OCI-M2 (cell line): ENCODE data around the gene ZSCAN23.
A peak's percentile ranks its signal among the peaks of the same experiment; 100 is the strongest.
"Not testable (repeated sequence)": the region's sequence is repeated elsewhere in the genome, so short reads cannot be mapped to it uniquely, and the experiment has no call there.

ENCODE experiments used
- DNase-seq: peaks from one replicate; lab custom pipeline; 2025; ENCODE audit not compliant: unreplicated experiment; lab: John Stamatoyannopoulos, UW

ZSCAN23 gene

DNA sequence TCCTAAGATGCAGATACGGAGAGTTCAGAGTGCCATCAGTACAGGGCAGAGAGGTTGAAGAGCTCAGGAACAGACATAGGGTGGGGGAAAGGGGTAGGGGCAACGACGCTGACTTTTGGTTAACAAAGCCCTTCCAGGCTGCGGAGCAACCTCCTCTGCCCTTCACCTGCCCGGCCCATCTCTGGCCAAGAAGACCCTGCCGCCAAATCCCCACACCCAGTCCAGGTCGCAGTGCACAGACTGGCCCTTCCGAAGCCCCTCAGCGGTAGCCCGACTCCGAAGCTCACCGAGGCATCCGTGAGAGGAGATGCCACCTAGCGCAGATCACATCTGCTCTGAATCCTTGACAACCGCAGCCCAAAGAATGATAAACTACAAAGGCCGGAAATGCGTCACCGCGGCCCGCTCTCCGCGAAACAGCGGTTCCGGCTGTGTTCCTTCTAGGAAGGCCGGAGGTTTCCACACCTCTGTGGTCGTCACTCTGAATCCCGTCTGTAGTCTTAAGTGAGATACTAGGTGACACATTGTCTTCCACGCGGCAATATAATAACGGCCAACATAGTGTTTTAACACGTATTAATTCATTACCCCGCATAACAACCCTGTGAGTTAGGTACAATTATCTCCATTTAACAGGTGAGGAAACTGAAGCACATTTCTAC lies at the start of gene ZSCAN23:
Gene ZSCAN23 (minus strand): TSS at position 380 of the 662 bp plus-strand sequence. CDS start 7,225 bp downstream, outside the sequence.
- peak; percentile 83 for DNase-seq

DNA sequence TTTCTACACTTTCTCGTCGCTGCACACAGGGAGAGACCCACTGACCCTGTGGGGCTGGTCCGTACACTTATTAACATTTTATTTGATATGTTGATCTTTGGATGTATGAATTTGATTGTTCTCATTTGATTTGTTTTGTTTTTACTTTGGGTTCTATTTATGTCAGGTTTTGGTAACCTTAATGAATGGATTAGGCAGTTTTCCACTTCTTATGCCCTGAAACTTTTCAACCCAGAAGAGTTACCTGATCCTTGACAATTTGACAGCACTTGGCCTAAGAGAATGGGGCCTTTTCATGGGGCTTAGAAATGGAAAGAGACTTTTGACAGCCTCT lies 48.7 kb upstream of the ZSCAN23 start:
- DNase-seq = no peak

DNA sequence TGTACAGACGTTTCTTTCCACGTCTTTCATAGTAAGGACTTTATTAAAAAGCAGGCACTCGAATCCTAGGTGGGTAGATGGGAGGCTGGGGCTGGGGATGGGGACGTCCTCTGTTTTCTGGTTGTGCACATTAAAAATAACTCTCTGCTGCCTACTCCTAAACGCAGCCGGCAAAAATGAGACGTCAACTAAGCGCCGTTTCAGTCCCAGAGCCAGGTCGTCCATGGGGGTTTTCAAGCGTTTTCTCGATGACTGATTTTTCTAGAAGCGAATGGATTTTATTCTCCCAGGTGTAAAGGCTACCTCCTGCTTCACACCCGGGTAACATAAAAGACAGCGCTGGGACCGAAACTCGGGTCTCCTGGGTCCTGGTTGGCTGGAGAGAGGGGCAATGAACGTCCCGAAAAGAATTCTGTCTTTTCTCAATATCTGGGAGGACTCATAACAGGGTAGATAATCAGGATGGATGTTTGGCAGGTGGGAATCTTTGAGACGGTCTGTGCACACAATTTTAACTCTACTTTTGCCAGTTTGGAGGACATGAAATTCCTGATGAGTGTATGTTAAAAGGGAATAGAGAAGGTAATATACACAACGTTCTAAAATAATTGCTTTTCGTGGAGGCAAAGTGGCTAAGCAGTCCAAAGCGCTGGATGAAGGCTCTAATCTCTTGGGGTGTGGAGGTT lies 47.1 kb upstream of the ZSCAN23 start:
- no peak for DNase-seq

DNA sequence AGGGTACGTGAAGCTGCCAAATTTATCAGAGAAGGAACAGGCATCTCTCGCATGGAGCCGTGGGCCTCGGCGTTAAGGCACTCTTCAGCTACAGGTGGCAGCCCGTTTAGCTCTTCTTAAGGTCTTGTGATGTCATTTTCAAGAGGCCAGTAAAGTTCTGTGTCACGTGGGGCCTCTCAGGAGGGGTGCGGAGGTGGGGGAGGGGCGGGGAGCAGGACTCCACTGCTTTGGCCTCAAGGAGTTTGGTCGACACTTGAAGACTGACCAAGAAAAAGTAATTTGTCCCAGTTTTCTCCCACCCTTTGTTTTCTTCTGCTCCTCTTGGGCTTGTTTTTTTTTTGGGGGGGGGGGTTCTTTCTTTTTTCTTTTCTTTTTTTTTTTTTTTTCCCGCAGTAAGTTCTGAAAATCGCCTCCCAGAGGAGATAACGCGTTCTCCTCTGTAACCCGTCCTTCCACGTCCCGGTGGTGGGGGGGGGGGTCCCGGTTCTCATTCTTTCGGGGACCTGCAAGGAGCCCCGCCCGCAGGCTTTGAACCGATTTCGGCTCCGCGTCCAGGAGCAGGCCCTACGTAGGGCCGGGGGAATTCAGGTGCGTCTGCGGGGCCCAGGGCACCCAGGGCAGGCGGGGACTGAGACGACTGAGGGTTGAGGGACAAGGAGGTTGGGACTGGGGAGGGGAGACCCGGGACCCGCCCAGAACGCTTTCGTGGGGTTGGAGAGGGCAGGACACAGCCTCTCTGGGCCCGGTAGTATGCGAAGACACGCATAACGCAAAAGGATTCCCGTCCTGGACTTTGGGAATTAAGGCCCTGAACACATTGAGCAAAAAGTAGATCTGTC lies 46.3 kb upstream of the ZSCAN23 start:
- DNase-seq = no peak

DNA sequence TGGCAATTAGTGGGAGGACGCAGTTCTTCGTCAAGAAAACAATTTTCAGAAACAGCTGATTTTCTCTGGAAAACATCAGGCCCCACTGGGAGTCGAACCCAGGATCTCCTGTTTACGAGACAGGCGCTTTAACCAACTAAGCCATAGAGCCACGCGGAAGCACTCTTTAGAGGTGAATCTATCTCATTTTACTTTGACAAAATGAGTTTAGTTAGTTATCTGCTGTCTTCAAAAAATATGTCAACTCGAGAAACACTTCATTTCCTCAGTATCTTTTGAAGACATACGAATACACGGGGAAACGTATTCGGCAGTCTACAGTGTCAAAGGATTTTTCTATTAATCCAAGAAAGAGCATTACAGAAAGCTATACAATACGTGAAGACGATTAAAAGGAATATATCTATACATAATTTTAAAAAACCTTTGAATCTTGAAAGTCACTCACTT lies 45.6 kb upstream of the ZSCAN23 start:
- peak; percentile 56 for DNase-seq

DNA sequence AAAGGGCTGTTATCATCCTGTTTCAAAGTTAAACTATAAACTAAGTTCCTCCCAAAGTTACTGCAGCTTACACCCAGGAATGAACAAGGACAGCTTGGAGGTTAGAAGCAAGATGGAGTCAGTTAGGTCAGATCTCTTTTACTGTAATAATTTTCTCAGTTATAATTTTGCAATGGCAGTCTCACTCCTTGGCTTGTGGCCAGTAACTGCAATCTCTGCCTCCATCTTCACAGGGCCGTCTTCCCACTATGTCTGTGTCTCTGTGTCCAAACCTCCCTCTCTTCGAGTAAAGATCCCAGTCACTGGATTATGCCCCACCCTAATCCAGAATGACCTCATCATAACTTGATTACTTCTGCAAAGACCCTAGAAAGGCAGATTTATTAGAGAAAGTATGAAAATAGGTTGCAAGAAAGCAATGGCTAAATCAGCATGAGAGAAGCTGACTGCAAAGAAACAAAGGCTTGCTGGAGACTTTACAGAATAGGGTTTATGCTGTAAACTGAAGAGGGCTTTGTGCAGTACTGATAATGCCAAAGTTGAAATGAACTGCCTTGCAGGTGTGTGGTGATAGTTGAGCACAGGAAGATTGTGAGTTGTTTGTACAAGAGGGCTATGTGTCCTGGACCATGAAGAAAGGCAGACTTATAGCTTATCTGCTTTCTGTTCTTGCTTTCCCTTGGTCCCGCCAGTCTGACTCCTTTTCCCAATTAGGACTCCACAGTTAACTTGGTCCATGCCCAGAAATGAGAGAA lies 43.9 kb upstream of the ZSCAN23 start:
- DNase-seq = no peak

DNA sequence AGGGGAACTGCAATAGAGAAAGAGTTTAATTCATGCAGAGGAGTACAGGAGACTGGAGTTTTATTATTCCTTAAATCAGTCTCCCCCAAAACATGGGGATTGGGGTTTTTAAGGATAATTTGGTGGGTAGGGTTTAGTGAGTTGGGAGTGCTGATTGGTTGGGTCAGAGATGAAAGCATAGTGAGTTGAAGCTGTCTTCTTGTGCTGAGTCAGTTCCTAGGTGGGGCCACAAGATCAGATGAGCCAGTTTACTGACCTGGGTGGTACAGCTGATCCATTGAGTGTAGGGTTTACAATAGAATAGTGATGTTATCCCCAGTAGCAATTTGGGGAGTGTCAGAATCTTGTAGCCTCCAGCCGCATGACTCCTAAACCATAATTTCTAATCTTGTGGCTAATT lies 43.2 kb upstream of the ZSCAN23 start:
- no peak for DNase-seq

DNA sequence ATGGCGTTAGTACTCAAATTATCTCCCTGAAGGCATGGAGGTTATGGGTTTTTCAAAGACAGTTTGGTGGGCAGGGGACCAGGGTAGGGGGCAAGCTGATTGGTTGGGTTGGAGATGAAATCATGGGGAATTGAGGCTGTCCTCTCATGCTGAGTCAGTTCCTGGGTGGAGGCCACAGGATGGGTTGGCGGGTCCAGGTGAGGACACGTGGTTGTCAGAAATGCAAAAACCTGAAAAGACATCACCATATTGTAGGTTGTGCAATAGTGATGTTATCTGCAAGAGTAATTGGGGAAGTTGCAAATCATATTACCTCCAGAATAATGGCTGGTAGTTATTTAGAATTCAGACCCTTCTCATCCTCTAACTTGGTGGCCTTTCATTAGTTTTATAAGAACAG lies 42.2 kb upstream of the ZSCAN23 start:
- DNase-seq = no peak

DNA sequence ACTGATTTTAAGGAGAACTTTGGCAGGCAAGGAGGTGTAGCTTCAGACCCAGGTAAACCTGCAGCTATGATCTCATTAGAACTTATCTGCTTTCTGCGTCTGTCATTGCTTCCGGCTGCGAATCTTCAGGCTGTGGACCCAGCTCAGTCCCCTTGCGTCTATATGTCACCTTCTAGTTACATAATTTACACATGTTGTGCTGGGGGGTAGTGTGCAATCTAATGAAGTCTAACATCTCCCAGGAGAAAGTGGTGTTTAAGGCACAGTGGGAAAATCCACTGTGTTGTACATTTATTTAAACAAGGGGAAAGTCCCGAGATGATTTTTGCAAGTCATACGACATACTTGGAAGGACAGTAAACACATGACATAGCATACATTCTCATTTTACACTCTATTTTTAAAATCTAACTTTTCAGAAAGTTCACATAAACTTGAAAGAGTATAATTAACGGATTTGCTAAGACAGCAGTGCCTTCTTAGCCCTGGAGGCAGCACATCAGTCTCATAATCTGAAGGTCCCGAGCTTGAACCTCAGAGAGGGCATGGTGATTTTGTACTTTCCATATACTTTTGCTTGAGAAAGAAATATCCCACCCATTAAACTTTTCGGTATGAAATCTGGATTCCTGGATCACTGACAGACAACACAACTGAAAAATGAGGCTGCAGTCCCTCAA lies 37.1 kb upstream of the ZSCAN23 start:
- no peak for DNase-seq

DNA sequence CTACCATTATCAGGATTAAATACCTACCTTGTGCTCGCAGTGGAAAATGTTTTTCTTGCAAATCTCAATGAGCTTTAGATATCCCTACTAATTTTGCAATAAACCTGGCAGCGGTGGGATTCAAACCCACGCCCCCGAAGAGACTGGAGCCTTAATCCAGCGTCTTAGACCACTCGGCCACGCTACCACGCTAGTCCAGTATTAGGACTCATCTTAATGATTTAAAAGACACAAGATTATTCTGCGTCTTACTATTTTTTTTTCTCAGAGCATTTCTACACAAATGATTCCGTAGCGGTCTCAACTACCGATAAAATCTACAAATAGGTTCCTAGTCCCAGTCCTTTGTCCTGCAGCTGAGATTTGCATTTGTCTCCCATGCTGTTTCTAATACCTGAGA lies 35.2 kb upstream of the ZSCAN23 start:
- DNase-seq = no peak

DNA sequence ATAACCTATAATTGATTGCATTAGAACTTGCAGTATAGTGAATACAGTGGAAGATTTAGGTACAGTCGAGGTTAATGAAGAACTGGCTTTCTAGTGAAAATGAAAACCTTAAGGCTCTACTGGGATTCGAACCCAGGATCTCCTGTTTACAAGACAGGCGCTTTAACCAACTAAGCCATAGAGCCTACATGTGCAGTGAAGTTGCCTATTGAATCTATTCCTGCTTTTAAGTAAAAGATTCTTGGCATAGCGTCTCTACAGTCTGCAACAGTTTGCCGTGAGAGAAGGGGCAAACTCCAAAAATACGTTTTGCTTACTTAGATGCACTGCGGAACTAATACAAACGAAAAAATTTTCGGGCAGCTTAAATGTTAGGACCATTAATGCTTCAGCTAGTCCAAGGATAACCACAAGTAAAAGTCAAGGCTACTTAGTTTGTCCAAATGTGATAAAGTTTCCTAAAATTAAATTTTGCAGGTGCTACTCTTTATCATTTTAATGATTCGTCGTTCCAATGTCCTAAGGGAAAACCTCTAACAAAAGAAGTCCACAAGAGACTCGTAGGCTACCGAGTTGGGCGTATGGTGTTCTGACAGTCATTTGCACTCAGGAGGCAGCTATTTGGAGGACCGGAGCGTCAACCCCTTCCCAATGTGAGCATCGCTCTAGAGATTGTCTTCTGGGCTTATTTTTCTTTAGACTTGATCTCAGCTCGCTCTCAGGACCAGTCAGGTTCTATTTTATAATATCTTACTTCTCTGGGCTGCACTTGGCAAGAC lies 31.3 kb upstream of the ZSCAN23 start:
- peak; percentile 78 for DNase-seq

DNA sequence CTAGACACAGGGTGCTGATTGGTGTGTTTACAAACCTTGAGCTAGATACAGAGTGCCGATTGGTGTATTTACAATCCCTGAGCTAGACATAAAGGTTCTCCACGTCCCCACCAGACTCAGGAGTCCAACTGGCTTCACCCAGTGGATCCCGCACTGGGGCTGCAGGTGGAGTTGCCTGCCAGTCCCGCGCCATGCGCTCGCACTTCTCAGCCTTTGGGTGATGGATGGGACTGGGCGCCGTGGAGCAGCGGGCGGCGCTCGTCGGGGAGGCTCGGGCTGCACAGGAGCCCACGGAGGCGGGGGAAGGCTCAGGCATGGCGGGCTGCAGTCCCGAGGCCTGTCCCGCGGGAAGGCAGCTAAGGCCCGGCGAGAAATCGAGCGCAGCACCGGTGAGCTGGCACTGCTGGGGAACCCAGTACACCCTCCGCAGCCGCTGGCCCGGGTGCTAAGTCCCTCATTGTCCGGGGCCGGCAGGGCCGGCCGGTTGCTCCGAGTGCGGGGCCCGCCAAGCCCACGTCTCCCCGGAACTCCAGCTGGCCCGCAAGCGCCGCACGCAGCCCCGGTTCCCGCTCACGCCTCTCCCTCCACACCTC lies 26.0 kb upstream of the ZSCAN23 start:
- DNase-seq = not testable (repeated sequence)

DNA sequence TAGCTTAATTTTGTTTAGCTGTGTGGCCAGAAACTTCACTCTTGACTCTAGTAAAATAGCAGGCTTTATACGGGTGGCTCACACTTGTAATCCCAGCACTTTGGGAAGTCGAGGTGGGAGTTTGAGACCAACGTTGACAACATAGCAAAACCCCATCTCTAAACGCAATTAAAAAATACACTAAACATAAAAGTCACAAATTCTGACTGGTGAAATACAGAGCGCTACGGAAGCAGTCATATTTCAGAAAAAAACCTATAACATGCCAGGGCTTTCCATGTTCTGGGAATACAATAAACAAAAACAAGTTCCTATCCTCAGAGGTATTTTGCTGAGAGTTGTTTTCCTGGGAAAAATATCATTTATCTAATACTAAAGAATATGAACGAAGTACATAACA lies 24.8 kb upstream of the ZSCAN23 start:
- DNase-seq = no peak

DNA sequence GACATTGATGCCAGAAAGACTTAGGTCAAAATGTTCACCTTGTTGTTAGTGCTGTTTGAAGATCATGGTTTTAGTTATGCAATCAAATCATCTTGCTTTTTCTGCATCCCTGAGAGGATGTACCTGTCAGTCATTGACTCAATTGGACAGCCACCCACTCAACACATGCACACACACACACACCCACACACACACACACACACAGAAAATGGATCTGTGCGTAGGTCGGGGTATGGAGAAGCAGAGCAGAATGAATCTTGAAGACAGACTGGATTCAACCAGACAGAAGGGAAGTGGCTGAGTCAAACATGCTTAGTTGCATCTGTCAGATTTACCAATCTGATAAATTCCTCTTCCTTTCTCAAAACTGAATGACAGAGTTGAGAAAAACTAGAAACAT lies 19.1 kb upstream of the ZSCAN23 start:
- DNase-seq = no peak

DNA sequence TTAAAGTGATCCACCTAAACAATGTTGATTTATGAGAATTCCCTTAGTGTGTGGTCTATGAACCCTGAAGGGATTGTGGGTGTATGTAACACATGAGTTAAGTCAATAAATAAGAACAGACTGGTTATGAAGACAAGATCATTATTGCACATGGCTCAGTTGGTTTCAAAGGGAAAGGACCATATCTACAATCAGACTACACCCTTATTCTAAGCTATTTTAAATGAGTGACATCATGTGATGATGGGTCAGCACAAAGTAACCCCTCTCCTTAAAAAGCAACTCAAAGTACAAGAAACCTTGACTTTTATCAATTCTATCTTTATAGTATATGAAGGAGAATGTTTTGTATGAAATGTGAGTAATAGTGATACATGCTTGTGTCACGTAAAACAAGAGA lies 15.3 kb upstream of the ZSCAN23 start:
- no peak for DNase-seq

DNA sequence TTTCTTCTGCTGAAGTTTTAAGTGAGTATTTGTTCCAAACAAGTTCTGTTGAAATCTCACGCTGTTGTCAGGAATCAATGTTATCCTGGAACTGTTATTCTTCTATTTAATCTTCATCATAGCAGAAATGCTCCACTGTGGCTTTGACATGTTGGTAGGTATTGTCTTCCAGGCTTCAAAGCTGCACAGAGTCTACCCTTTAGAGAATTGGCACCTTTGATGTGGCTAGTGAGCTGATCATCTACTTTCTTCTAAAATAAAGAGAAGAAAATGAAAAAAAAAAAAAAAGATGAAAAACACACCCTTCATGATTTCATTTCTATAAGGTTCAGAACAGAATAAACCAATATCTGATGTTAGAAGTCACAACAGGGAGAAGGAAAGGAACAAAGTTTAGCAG lies 5.8 kb upstream of the ZSCAN23 start:
- DNase-seq = no peak

DNA sequence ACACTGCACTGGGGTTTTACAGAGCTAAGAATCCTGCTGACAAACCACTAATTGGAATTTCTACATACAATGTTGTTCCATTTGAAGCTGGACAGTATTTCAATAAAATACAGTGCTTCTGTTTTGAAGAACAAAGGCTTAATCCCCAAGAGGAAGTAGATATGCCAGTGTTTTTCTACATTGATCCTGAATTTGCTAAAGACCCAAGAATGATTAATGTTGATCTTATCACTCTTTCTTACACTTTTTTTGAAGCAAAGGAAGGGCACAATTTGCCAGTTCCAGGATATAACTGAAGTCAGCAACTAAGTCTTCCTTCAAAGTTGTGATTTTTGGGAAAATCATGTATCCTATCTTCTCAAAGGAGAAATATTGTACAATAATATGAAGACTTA lies 4.2 kb upstream of the ZSCAN23 start:
- DNase-seq = not testable (repeated sequence)

DNA sequence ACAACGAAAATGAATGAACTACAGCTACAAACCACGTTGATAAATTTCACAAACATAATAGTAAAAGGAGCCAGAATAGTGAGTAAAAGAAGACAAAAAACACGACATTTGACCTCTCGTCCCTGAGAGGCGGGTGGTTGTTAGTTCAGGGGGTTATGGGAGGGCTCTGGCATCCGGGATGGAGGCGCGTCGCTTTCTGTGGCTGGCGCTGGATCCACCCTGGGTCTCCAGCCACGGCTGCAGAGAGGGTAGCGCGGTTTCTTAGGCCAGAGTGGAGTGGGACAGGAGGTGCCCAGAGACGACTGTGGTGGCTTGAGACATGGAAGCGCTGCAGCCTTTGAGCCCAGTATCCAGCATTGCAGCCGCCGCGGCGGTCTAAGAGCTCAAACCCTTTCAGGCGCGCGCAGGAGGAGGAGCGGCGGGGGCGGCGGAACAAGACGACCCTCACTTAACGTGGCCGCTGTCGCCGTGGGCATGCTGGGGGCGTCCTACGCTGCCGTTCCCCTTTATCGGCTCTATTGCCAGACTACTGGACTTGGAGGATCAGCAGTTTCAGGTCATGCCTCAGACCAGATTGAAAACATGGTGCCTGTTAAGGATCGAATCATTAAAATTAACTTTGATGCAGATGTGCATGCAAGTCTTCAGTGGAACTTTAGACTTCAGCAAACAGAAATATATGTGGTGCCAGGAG lies 3.7 kb upstream of the ZSCAN23 start:
- DNase-seq = no peak

DNA sequence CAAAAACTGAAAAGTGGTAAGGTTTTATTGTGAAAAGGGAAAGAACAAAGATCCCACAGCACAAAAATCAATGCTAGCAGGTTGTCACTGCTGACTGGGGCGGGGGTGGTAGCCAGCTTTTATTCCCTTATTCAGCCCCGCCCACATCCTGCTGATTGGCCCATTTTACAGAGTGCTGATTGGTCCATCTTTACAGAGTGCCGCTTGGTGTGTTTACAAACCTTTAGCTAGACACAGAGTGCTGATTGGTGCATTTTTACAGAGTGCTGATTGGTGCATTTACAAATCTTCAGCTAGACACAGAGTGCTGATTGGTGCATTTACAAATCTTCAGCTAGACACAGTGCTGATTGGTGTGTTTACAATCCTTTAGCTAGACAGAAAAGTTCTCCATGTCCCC lies 1.5 kb upstream of the ZSCAN23 start:
- not testable (repeated sequence) for DNase-seq
